KMS-11 (cell line): ENCODE measurements around the gene DIAPH3.

Experiments
- H2AFZ ChIP-seq: fragments of 200-600 bp; sonication (generic); 2 replicates; pipeline ENCODE4 v1.6.1; 2016; ENCODE audit warnings: antibody characterized with exemption, mixed run types, low read depth
- H3K27ac ChIP-seq: fragments of 200-600 bp; sonication (generic); 2 replicates; pipeline ENCODE4 v1.6.1; 2016; ENCODE audit warnings: mild to moderate bottlenecking, mixed run types
- H3K27me3 ChIP-seq: fragments of 200-600 bp; sonication (generic); 2 replicates; pipeline ENCODE4 v1.6.1; 2017; ENCODE audit warnings: mild to moderate bottlenecking, low read depth, mixed run types, moderate library complexity; ENCODE audit not compliant: insufficient read depth
- H3K36me3 ChIP-seq: fragments of 200-600 bp; sonication (generic); 2 replicates; pipeline ENCODE4 v1.6.1; 2017; ENCODE audit warnings: mild to moderate bottlenecking, mixed run types; ENCODE audit not compliant: insufficient read depth
- H3K4me1 ChIP-seq: fragments of 200-600 bp; sonication (generic); 2 replicates; pipeline ENCODE4 v1.6.1; 2016; ENCODE audit warnings: mild to moderate bottlenecking, low read depth, mixed run types; ENCODE audit not compliant: poor library complexity, severe bottlenecking
- H3K4me2 ChIP-seq: fragments of 200-600 bp; sonication (generic); 2 replicates; pipeline ENCODE4 v1.7.0; 2016; ENCODE audit warnings: mild to moderate bottlenecking, mixed run types
- H3K4me3 ChIP-seq: fragments of 200-600 bp; sonication (generic); IDR thresholded peaks from 2 replicates; pipeline ENCODE4 v1.6.1; 2017; ENCODE audit warnings: low read depth, low read length, mixed read lengths; ENCODE audit not compliant: insufficient read depth
- H3K79me2 ChIP-seq: fragments of 200-600 bp; sonication (generic); 2 replicates; pipeline ENCODE4 v1.6.1; 2016; ENCODE audit warnings: low read depth, mixed run types; ENCODE audit not compliant: insufficient read depth
- H3K9ac ChIP-seq: fragments of 200-600 bp; sonication (generic); 2 replicates; pipeline ENCODE4 v1.6.1; 2016; ENCODE audit warnings: mild to moderate bottlenecking, mixed run types
- H4K20me1 ChIP-seq: fragments of 200-600 bp; sonication (generic); 2 replicates; pipeline ENCODE4 v1.6.1; 2016; ENCODE audit warnings: mild to moderate bottlenecking, mixed run types; ENCODE audit not compliant: insufficient read depth
- TF ChIP-seq, protein P1 (sequence below): fragments of 200-600 bp; sonication (generic); conservative IDR thresholded peaks from 2 replicates; pipeline ENCODE4 v1.6.1; 2017; ENCODE audit warnings: low read depth, mild to moderate bottlenecking, antibody characterized with exemption, low read length, moderate library complexity, mixed read lengths

DIAPH3 gene

DNA sequence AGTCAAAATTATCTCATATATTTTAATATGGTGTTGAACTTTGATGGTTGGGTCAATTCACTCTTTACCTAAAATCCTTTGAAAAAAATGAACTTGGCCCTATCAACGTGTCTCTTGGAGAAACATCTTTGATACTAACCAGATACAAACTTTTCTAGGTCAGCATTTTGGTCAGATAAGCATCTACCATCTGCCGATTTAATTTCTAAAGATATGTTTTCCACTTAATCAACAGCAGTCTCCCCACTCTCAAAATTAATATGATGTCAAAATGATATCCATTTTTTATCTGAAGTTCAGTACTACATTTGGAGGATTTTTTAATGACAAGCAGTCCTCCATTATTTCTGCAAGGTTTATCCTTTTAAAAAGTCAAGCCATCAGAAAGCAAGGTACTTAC, 288.8 kb downstream of the DIAPH3 start:
- Histone ChIP-seq H2AFZ (no peak overlapping the region), H3K4me1 (no peaks in the 10 kb centered on the region), H3K27ac (no peak overlapping the region), H3K4me3 (no peak overlapping the region), H3K9ac (no peak overlapping the region), H3K4me2 (no peak overlapping the region), H3K79me2 (no peaks in the 10 kb centered on the region), H4K20me1 (no peaks in the 10 kb centered on the region), H3K36me3 (no peaks in the 10 kb centered on the region), H3K27me3 (no peaks in the 10 kb centered on the region)
- TF ChIP-seq, protein P1, sequence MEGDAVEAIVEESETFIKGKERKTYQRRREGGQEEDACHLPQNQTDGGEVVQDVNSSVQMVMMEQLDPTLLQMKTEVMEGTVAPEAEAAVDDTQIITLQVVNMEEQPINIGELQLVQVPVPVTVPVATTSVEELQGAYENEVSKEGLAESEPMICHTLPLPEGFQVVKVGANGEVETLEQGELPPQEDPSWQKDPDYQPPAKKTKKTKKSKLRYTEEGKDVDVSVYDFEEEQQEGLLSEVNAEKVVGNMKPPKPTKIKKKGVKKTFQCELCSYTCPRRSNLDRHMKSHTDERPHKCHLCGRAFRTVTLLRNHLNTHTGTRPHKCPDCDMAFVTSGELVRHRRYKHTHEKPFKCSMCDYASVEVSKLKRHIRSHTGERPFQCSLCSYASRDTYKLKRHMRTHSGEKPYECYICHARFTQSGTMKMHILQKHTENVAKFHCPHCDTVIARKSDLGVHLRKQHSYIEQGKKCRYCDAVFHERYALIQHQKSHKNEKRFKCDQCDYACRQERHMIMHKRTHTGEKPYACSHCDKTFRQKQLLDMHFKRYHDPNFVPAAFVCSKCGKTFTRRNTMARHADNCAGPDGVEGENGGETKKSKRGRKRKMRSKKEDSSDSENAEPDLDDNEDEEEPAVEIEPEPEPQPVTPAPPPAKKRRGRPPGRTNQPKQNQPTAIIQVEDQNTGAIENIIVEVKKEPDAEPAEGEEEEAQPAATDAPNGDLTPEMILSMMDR, result no peak

DNA sequence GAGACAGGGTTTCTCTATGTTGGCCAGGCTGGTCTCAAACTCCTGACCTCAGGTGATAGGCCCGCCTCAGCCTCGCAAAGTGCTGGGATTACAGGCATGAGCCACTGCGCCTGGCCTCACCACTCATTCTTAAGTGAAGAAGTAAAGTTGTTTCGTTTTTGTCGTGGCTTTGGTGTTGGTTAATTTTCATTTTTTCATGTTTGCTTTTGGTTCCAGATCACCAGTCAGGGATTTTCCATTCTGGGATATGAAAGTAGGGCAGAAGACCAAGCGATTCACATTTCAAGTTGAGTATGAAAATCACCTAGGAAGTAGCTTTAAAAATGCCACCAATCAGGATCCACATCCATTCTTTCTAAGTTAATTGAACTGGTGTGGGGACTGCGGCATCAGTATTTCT, 289.9 kb downstream of the DIAPH3 start:
- H3K4me1 ChIP-seq, result no peaks in the 10 kb centered on the region
- TF ChIP-seq, protein P1, result no peak
- H3K4me3 ChIP-seq, result no peak overlapping the region
- no peak overlapping the region for H3K27ac ChIP-seq
- no peaks in the 10 kb centered on the region for H3K36me3 ChIP-seq
- no peaks in the 10 kb centered on the region for H3K79me2 ChIP-seq
- no peak overlapping the region for H3K4me2 ChIP-seq
- H4K20me1 ChIP-seq, result no peaks in the 10 kb centered on the region
- H3K27me3 ChIP-seq, result no peaks in the 10 kb centered on the region
- H2AFZ ChIP-seq, result no peak overlapping the region
- no peak overlapping the region for H3K9ac ChIP-seq

DNA sequence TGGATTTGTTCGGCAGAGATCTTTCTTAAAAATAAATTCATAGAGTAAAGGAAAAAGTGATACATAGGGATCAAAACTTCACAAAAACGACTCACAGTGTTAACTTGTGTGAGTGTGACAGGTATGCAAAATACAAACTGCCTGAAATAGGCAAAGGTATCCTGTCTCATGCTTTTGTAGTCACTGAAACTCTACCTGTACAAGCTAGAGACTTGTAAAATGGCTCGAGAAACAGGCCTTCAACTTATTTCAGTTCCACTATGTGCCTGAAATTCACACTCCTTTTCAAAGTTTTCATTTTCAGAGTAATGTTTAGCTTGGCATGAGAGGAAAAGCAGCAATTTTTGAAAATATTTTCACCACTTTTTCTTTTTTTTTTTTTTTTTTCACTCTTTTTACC, 290.4 kb downstream of the DIAPH3 start:
- Histone ChIP-seq H3K4me2 (no peak overlapping the region), H3K27me3 (no peaks in the 10 kb centered on the region), H3K27ac (no peak overlapping the region), H3K4me1 (no peaks in the 10 kb centered on the region), H3K36me3 (no peaks in the 10 kb centered on the region), H3K79me2 (no peaks in the 10 kb centered on the region), H2AFZ (no peak overlapping the region), H4K20me1 (no peaks in the 10 kb centered on the region), H3K9ac (no peak overlapping the region), H3K4me3 (no peak overlapping the region)
- TF ChIP-seq, protein P1, result no peak

DNA sequence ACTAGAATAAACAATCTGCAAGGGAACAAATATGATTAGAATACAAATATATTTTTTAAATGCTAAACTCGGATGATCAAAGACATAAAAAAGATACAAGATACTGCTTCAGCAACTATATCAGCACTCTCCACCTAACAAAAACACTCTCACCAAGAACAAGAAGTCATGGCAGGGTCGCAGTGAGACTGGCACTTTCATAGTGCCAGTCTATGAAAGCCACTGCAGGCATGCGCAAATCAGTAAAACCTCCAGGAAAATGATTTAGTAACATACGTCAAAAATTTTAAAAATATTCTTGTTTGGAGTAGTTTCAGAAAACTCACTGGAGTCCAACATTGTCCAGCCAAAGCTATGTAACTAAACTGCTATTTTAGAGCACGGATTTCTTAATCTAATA, 295.9 kb downstream of the DIAPH3 start:
- H3K27ac ChIP-seq, result no peak overlapping the region
- no peak overlapping the region for H3K4me3 ChIP-seq
- no peaks in the 10 kb centered on the region for H3K27me3 ChIP-seq
- H2AFZ ChIP-seq, result no peak overlapping the region
- H3K9ac ChIP-seq, result no peak overlapping the region
- H4K20me1 ChIP-seq, result no peaks in the 10 kb centered on the region
- TF ChIP-seq, protein P1, result no peak
- H3K4me2 ChIP-seq, result no peak overlapping the region
- H3K36me3 ChIP-seq, result no peaks in the 10 kb centered on the region
- no peaks in the 10 kb centered on the region for H3K79me2 ChIP-seq
- H3K4me1 ChIP-seq, result no peaks in the 10 kb centered on the region
